ENCODE data around the gene GXYLT2.
"Not testable (repeated sequence)": the region's sequence is repeated elsewhere in the genome, so short reads cannot be mapped to it uniquely, and the experiment has no call there.

GXYLT2 gene

DNA sequence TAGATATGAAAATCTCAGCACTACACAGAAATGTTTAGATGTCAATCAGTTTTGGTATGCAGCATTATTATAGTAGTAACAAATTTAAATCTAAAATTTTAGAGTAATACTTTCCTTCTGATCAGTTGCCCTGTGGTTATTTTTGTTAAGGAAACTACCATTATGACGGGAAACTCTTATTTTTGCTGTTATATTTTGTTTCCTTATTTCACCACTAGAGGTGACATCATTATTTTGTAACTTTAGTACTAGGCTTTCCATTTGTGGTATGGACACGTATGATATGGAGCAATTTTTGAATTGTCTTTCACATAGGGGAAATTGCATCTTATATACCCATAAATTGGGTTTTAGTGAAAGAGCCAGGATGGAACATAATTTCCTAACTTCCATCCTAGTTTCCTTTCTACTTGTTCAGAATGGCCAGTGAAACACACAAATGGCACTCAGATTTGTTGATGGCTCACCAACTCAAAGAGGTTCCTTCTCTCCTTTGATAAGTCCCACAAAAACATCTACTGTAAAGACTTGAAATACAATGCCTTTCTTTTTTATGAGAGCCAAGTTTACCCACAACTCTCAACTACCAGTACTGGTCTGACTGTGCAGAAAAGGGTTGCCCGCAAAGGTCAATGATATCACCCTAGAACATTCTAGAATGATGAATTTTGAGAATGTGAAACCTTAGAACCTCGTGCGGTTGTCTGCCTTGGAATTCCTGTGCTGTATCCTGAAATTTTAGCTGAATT, 89.4 kb downstream of the GXYLT2 start:
- DNase-seq = no peak

DNA sequence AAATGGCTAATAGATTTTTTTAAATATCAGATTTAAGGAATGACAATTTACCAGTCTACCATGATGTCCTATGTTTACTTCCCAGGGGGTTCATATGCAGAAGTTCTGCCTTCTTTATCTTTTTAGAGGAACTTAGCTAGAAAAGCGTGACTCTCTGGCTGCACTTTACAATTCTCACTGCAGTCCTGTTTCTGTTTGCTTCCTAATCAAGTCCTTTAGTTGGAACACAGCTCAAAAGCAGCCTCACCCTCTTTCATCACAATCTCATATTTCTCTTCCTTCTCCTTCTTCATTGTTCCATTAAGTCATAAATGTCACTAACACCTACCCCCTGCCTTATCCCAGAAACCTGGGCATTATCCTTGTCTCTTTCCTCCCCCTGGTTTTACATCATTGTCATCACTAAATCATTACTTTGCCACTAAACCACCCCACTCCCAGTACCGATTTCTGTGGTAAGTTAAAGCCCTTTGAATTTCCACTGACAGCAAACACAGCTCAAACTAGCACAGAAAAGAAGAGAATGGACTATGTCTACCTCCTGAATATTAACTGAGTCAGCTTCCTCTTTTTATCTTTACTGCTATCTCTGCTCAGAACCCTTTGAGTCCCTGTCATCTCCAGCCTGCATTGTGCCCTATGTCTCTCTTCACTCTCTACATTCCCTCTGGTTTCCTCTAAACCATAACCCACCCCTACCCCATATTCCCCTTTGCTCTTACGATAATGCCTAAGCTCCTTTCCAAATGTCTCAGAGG, 94.9 kb downstream of the GXYLT2 start:
- DNase-seq = no peak

- no peak for DNase-seq
These were observed 97.7 kb downstream of the GXYLT2 start for GRCh38 chr3:72985576-72985975.

DNA sequence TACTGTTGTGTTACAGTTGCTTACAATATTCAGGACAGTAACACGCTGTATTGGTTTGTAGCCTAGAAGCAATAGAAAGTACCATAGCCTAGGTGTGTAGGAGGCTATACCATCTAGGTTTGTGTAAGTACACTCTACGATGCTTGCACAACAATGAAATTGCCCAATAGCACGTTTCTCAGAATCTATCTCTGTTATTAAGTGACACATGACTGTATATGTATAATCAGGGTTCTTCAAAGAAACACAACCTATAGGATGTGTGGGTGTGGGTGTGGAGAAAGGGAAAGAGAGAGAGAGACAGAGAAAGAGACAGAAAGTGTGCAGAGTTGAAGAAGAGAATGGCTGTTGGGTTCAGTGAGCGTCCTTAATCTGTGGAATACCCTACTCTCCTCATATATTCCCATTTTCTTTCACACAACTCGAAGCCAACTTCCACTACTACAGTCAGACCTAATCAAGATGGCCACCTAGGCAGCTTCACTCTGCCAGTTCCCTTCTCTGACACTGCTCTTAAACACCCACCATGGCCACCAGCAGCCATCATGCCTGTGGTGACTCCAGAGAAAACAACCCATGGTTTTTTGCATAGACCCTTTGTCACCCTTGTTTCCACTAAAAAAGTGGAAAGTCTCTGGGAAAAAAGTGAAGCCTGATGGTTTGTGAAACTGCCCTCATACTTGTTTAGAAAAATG, 103.0 kb downstream of the GXYLT2 start:
- no peak for DNase-seq

DNA sequence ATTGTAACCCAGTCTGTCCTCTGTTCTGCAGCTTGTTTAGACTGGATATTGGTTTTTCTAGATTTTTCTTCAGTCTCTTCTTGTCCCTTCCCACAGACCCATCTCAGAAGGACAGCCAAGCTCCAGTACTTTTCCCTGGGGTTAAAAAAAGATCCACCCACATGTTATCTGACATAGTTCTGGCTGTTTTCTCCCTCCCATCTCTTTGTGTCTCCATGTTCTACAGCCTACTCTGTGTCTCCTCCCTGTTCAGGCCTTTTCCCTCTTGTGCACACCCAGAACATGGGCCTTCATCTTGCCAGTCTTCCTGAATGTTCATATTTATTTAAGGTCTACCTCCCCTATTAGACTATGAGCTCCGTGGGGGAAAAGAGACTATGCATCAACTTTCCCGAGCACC, 103.7 kb downstream of the GXYLT2 start:
- no peak for DNase-seq

DNA sequence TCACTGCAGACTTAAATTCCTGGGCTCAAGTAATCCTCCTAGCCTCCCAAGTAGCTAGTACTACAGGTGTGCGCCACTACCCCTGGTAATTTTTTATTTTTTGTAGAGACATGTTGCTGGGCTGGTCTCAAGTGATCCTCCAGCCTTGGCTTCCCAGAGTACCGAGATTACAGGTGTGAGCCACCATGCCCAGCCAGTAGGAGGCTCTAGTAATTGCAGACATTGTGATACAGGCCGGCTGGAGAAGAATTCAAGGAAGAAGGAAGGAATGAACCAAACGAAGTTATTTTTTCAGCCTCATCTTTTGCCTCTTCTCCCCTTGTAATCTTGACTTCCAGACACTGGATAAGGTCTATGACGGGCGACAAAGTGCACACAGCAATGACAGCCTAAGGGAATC, 105.5 kb downstream of the GXYLT2 start:
- no peak for DNase-seq

- DNase-seq = no peak
These were observed 107.5 kb downstream of the GXYLT2 start for GRCh38 chr3:72995337-72995736.

- DNase-seq = no peak
These were observed 108.3 kb downstream of the GXYLT2 start for GRCh38 chr3:72996121-72996472.

- DNase-seq = peak; percentile 4
These were observed 108.9 kb downstream of the GXYLT2 start, which contains the start of gene PPP4R2 for GRCh38 chr3:72996473-72997333. PPP4R2 (plus strand) TSS chr3:72996811; CDS start chr3:72997038, 227 bp downstream.

GRCh38 chr3:72997421-72997961, 109.6 kb downstream of the GXYLT2 start:
- DNase-seq = peak; percentile 4

DNA sequence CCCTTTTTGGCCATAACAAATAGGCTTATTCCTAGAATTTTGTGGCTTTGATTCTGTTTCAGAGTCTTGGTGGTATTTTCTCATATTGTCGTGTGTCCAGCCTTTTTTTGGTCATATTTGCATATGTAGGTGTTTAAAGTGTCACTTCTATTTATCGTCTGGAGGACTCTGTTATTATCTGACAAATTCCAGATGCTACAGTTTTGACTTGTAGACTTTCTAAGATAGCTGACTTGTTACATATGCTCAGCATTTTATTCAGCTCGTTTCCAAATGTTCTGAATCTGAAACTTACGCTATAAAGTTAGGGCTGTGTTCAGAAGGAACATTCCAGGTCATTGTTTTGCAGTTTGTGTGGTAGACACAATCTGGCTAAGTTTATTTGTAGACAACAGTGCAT, 110.6 kb downstream of the GXYLT2 start:
- DNase-seq = no peak

GRCh38 chr3:72999951-73000350, 112.1 kb downstream of the GXYLT2 start:
- no peak for DNase-seq

DNA sequence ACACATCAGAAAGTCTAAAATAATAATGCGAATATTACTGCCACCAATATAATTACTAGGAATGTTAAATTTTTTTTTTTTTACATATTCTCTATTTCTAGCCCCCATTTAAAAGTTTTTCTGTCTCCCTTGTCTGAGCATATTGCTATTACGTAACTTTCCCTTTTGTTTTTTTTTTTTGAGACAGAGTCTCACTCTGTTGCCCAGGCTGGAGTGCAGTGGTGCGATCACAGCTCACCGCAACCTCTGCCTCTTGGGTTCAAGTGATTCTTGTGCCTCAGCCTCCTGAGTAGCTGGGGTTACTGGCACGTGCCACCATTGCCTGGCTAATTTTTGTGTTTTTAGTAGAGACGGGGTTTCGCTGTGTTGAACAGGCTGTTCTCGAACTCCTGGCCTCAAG, 115.2 kb downstream of the GXYLT2 start:
- DNase-seq = not testable (repeated sequence)

- DNase-seq = no peak
These were observed 116.5 kb downstream of the GXYLT2 start for GRCh38 chr3:73004316-73004715.

DNA sequence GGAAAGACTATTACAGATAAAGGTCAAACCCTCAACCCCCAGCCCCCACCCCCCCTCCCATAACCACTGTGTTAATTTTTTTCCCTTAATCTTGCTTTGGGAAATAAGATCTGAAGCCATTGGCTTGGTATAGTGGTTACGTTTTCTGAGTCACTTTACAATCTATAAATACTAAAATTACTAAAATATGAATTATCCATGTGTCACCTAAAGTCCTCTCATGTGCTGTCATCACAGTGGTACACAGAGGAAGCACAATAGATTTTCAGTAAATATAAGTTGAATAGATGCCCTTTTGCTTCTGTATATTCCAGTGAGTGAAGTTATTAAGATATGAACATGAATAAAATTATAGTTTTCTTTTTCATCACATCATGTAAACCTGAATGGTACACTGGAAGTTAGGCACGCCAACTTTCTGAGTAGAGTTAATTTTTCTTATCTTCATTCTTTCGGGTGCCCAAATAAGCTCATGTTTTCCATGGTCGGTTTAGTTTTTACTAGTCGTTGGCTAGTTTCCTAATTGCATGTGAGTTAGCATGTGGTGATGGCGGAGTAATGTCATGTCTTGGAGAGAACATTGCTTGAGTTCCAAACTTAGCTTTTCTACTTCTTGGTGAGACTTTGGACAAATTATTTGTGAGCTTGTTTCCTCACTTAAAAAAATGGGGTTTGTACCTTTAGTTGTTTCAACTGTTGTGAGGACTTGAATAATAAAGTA, 120.3 kb downstream of the GXYLT2 start:
- no peak for DNase-seq

DNA sequence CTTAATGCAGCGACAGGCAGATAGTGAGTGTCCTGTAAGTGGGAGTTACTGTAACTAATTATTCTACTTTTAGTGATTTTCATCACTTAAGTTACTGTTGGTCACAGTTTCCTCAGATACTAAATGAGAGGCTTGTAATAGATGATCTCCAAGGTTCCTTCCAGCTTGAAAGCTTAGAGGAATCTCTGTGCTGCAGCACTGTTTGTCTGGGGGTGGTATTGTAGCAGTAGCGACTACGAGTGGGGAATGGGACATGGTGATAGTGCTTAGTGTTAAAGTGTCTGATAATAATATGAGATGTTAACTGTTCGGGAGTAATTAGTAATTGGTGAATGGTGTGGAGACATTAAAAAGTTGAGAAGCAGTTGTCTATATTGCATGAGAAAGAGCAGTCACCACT, 121.2 kb downstream of the GXYLT2 start:
- no peak for DNase-seq

- no peak for DNase-seq
These were observed 121.9 kb downstream of the GXYLT2 start for GRCh38 chr3:73009750-73010149.

GRCh38 chr3:73010158-73010557, 122.3 kb downstream of the GXYLT2 start:
- DNase-seq = no peak

- DNase-seq = no peak
These were observed 130.5 kb downstream of the GXYLT2 start for GRCh38 chr3:73018298-73018697.

DNA sequence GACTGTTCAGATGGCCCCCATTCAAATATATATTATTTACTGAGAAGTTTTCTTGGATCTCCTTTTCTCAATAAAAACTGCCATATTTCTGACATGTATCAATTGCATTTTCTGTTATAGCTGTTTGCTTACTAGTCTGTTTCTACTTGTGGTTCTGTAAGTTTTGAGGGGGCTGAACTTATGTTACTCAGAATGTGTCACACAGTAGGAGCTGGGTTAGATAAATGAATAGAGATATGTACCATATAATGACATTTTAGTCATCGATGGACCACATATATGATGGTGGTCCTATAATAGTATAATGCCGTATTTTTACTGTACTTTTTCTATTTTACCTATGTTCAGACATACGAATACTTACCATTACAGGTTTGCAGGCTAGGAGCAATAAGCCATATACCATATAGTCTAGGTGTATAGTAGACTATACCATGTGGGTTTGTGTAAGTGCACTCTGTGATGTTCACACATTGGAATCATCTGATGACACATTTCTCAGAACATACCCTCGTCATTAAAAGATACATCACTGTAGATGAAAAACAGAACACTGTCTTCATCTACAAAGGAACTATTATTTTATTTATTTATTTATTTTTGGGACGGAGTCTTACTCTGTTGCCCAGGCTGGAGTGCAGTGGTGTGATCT, 131.1 kb downstream of the GXYLT2 start:
- DNase-seq = no peak

- DNase-seq = no peak
These were observed 133.5 kb downstream of the GXYLT2 start for GRCh38 chr3:73021301-73021835.

Data from NCI-H1694 (cell line).